Nephron progenitor cell (in vitro differentiated cells): ENCODE data around the gene CELSR2.
A peak's percentile ranks its signal among the peaks of the same experiment; 100 is the strongest.
"Not testable (repeated sequence)": the region's sequence is repeated elsewhere in the genome, so short reads cannot be mapped to it uniquely, and the experiment has no call there.

ENCODE experiments used
- DNase-seq: peaks from one replicate; pipeline ENCODE4 v3.0.0; 2021
- H3K27ac Mint-ChIP-seq: 2 replicates; pipeline ENCODE4 v1.8.0; 2021; ENCODE audit warnings: mild to moderate bottlenecking, moderate library complexity, mixed read lengths
- H3K27me3 Mint-ChIP-seq: 2 replicates; pipeline ENCODE4 v1.8.0; 2021; ENCODE audit warnings: mild to moderate bottlenecking, low read depth, mixed read lengths; ENCODE audit not compliant: poor library complexity
- H3K36me3 Mint-ChIP-seq: 2 replicates; pipeline ENCODE4 v1.8.0; 2021; ENCODE audit warnings: low read depth, mixed read lengths
- H3K4me1 Mint-ChIP-seq: 2 replicates; pipeline ENCODE4 v1.8.0; 2021; ENCODE audit warnings: mixed read lengths
- H3K4me3 Mint-ChIP-seq: 2 replicates; pipeline ENCODE4 v1.8.0; 2021; ENCODE audit warnings: mild to moderate bottlenecking, moderate library complexity, mixed read lengths
- H3K9me3 Mint-ChIP-seq: 2 replicates; pipeline ENCODE4 v1.8.0; 2021; ENCODE audit warnings: mild to moderate bottlenecking, moderate library complexity, mixed read lengths
- TF ChIP-seq, protein P1 (sequence below): fragments of 200-600 bp; sonication (generic); IDR thresholded peaks from 2 replicates; pipeline ENCODE4 v1.5.0; 2021; ENCODE audit warnings: antibody characterized with exemption

The CELSR2 gene

GRCh38 chr1:109282497-109282951 lies 33.2 kb downstream of the CELSR2 start:
- DNase-seq: no peak
- Mint-ChIP-seq H3K36me3 (peaks cover 26% of the 10 kb centered on the region), H3K4me3 (peak overlapping the region; percentile 100), H3K27ac (no peak overlapping the region), H3K9me3 (peaks cover 4% of the 10 kb centered on the region), H3K4me1 (peaks cover 59% of the 10 kb centered on the region), H3K27me3 (no peaks in the 10 kb centered on the region)
- TF ChIP-seq, protein P1, sequence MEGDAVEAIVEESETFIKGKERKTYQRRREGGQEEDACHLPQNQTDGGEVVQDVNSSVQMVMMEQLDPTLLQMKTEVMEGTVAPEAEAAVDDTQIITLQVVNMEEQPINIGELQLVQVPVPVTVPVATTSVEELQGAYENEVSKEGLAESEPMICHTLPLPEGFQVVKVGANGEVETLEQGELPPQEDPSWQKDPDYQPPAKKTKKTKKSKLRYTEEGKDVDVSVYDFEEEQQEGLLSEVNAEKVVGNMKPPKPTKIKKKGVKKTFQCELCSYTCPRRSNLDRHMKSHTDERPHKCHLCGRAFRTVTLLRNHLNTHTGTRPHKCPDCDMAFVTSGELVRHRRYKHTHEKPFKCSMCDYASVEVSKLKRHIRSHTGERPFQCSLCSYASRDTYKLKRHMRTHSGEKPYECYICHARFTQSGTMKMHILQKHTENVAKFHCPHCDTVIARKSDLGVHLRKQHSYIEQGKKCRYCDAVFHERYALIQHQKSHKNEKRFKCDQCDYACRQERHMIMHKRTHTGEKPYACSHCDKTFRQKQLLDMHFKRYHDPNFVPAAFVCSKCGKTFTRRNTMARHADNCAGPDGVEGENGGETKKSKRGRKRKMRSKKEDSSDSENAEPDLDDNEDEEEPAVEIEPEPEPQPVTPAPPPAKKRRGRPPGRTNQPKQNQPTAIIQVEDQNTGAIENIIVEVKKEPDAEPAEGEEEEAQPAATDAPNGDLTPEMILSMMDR: no peak

DNA sequence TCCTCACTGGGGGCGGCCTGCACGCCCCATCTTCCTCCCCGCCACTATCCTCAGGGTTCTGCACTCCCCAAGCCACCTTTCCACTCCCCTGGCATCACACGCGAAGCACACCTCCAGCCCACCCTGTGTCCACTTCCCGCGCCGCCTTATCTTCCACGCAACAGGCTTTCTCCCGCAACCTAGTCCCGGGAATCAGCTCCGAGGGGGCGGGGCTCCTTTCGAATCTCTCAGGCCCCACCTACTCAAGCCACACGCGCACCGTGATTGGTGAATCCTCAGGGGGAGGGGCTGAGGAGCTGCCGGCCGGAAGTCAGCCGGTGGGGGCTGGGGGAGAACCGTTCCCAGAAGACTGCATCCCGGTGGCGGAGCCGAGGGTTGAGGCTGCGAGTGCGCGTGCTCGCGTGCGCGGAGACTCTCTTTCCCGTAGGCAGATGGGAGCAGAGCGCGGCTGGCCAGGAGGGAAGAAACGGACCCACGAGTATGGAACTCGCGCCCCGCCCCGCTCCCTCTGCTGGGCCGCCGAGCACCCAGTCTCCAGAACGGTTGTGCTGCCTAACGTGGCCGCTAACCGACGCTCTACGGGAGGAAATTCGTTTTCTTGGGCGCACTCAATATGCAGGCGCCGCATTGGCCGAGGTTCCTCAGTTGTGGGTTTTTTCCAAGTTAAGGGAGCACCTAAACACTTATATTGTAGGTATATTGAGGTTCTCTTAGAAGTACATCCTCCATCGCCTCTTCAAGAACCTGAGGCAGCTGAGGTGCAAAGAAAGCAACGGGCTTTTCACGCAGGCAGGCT lies 33.8 kb downstream of the CELSR2 start, which contains the start of gene PSRC1:
PSRC1 (minus strand) TSS at position 194 of the 796 bp plus-strand sequence.
- peak within 1 kb of the TSS; percentile 100 for H3K4me3 Mint-ChIP-seq
- DNase-seq: peak; percentile 98
- peaks cover 4% of the 10 kb centered on the region for H3K9me3 Mint-ChIP-seq
- H3K4me1 Mint-ChIP-seq: peaks cover 54% of the 10 kb centered on the region
- TF ChIP-seq, protein P1: no peak
- H3K27me3 Mint-ChIP-seq: peaks cover 4% of the 10 kb centered on the region
- H3K27ac Mint-ChIP-seq: peak within 1 kb of the TSS; percentile 94
- H3K36me3 Mint-ChIP-seq: peaks cover 25% of the 10 kb centered on the region

DNA sequence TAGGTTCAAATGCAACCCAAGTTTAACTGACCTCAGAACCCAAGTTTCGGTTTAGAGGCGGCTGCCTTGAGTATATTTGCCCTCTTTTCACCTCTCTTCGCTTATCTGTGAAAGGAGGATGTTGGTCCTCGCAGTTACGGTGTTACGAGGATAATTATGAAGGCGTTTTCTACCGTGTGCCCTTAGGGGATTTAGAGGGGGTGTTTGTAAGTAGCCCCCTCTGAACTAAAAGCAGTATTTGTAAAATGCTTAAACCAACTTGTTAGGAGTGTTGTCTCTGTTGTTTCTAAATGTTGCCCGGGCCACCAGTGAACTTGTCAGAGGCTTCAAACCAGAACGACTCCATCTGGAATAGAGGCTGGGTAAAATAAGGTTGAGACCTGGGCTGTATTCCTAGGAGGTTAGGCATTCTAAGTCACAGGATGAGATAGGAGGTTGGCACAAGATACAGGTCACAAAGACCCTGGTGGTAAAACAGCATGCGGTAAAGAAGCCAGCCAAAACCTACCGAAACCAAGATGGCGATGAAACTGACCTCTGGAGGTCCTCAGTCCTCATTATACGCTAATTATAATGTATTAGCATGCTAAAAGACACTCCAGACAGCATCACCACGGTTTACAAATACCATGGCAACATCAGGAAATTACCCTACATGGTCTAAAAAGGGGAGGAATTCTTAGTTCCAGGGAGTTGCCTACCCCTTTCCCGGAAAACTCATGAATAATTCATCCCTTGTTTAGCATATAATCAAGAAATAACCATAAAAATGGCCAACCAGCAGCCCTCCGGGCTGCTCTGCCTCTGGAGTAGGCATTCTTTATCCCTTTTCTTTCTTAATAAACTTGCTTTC lies 34.6 kb downstream of the CELSR2 start:
- Mint-ChIP-seq H3K4me3 (peak overlapping the region; percentile 100), H3K36me3 (peaks cover 21% of the 10 kb centered on the region), H3K4me1 (peaks cover 50% of the 10 kb centered on the region), H3K27ac (peak overlapping the region; percentile 45), H3K27me3 (peaks cover 10% of the 10 kb centered on the region), H3K9me3 (peaks cover 4% of the 10 kb centered on the region)
- no peak for DNase-seq
- TF ChIP-seq, protein P1: no peak

GRCh38 chr1:109286762-109287161 lies 37.4 kb downstream of the CELSR2 start:
- not testable (repeated sequence) for H3K9me3 Mint-ChIP-seq, H3K36me3 Mint-ChIP-seq, H3K4me3 Mint-ChIP-seq, H3K27ac Mint-ChIP-seq, DNase-seq
- peaks cover 10% of the 10 kb centered on the region for H3K27me3 Mint-ChIP-seq
- peaks cover 24% of the 10 kb centered on the region for H3K4me1 Mint-ChIP-seq

DNA sequence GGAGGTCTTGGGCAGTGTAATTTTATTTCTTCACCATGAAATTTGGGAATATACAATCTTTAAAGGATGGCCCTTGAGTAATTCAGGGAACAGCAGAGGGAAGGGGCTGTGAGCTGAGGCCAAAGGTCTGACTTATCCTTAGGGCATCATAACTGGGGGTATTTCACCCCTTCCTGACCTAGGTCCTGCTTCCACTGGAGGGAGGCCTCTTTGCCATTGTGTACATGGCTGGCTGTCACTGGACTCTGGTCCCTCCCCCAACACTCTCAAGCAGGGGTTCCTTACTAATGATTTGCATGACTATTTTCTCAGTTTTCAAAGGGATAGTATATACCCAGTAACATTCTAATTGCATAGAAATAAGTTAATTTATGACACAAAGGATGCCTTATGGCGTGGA lies 40.8 kb downstream of the CELSR2 start:
- TF ChIP-seq, protein P1: no peak
- Mint-ChIP-seq H3K9me3 (peaks cover 4% of the 10 kb centered on the region), H3K27me3 (peaks cover 20% of the 10 kb centered on the region), H3K36me3 (no peaks in the 10 kb centered on the region), H3K4me3 (no peak overlapping the region), H3K4me1 (peaks cover 4% of the 10 kb centered on the region), H3K27ac (no peak overlapping the region)
- DNase-seq: no peak

- TF ChIP-seq, protein P1: no peak
- Mint-ChIP-seq H3K27ac (no peak overlapping the region), H3K36me3 (no peaks in the 10 kb centered on the region), H3K9me3 (peaks cover 4% of the 10 kb centered on the region), H3K4me3 (no peak overlapping the region), H3K4me1 (peaks cover 4% of the 10 kb centered on the region), H3K27me3 (peaks cover 27% of the 10 kb centered on the region)
- no peak for DNase-seq
Observed at GRCh38 chr1:109290998-109291397, 41.7 kb downstream of the CELSR2 start.
